Measurements from ENCODE around the gene PSMD11. TPM values are rescaled to one million over a fixed set of nuclear protein-coding genes. Genes with fewer than 3 reads are reported as not detected.

PSMD11 gene
- total RNA-seq, 1 experiment from 2014 or later, result 212 TPM

GRCh38 chr17:32508926-32509325 is 64.6 kb downstream of the PSMD11 start:
- POLR2A ChIA-PET, result no interaction called here

GRCh38 chr17:32510466-32510865 is 66.2 kb downstream of the PSMD11 start:
- H3K9me3 ChIP-seq (ENCODE audit: control insufficient read depth, insufficient read depth, low read depth, low read length), result no peaks in the 10 kb centered on the region
- peaks cover 2% of the 10 kb centered on the region; the same call in 1 of the 2 replicates for H3K27me3 ChIP-seq (ENCODE audit: control insufficient read depth, insufficient read depth, low read length)
- BruUV-seq (replicated peaks), result no TSS peak
- H3K4me1 ChIP-seq (ENCODE audit: control insufficient read depth, insufficient read depth, low read length), result no peaks in the 10 kb centered on the region
- H3K36me3 ChIP-seq (ENCODE audit: control insufficient read depth, insufficient read depth, low read length), result no peaks in the 10 kb centered on the region
- intact Hi-C loops (cut with micrococcal nuclease; ENCODE audit: unreplicated experiment) (no loop called here), in situ Hi-C loops (cut with HindIII; ENCODE audit: low pct_unique_long_range_greater_than_20kb, low sequenced_read_pairs) (no loop called here)
- no peak for TF ChIP-seq TCF7L2 (IDR thresholded peaks at IDR 0.05; ENCODE audit: low read depth, low read length)
- TF ChIP-seq REST (IDR thresholded peaks at IDR 0.05; ENCODE audit: insufficient read depth in 1 of 2, low read depth in 2 of 2, low read length in 1 of 2), result no peak
- TF ChIP-seq SIN3A (IDR thresholded peaks at IDR 0.05; ENCODE audit: borderline replicate concordance, insufficient read depth, low read depth, low read length), result no peak
- TF ChIP-seq POLR2AphosphoS5 (IDR thresholded peaks at IDR 0.05; ENCODE audit: low read depth, low read length), result no peak
- no peak for TF ChIP-seq CTCF (IDR thresholded peaks at IDR 0.05)
- no peak overlapping the region for H3K27ac ChIP-seq (ENCODE audit: low read length)
- DNase-seq (ENCODE audit: low read depth, low spot score), result no peak
- POLR2A ChIA-PET, result no interaction called here
- ATAC-seq, result no peak
- CTCF ChIA-PET, result no interaction called here
- H3K4me3 ChIP-seq (ENCODE audit: low read depth in 2 of 2, low read length in 2 of 2), result no peak overlapping the region

More at GRCh38 chr17:32508926-32509325, 64.6 kb downstream of the PSMD11 start:
- H3K27ac ChIP-seq (ENCODE audit: low read length), result no peak overlapping the region
- no peaks in the 10 kb centered on the region for H3K4me1 ChIP-seq (ENCODE audit: control insufficient read depth, insufficient read depth, low read length)
- no peaks in the 10 kb centered on the region for H3K9me3 ChIP-seq (ENCODE audit: control insufficient read depth, insufficient read depth, low read depth, low read length)
- H3K4me3 ChIP-seq (ENCODE audit: low read depth in 2 of 2, low read length in 2 of 2), result no peak overlapping the region
- in situ Hi-C loops (cut with HindIII; ENCODE audit: low pct_unique_long_range_greater_than_20kb, low sequenced_read_pairs) (no loop called here), intact Hi-C loops (cut with micrococcal nuclease; ENCODE audit: unreplicated experiment) (no loop called here)
- peaks cover 2% of the 10 kb centered on the region; the same call in 1 of the 2 replicates for H3K27me3 ChIP-seq (ENCODE audit: control insufficient read depth, insufficient read depth, low read length)
- TF ChIP-seq SIN3A (IDR thresholded peaks at IDR 0.05; ENCODE audit: borderline replicate concordance, insufficient read depth, low read depth, low read length) (no peak), REST (IDR thresholded peaks at IDR 0.05; ENCODE audit: insufficient read depth in 1 of 2, low read depth in 2 of 2, low read length in 1 of 2) (no peak), CTCF (IDR thresholded peaks at IDR 0.05) (no peak)
- no peaks in the 10 kb centered on the region for H3K36me3 ChIP-seq (ENCODE audit: control insufficient read depth, insufficient read depth, low read length)
- no peak for DNase-seq (ENCODE audit: low read depth, low spot score)
- CTCF ChIA-PET, result no interaction called here
- ATAC-seq, result no peak
- BruUV-seq (replicated peaks), result no TSS peak

All from Panc1 (cell line).